Kasumi-1 (cell line): Measurements from ENCODE around the gene PFKP.
"Not testable (repeated sequence)": the region's sequence is repeated elsewhere in the genome, so short reads cannot be mapped to it uniquely, and the experiment has no call there.

Source experiments
- DNase-seq, 2 experiments: peaks; one replicate each; lab custom pipeline; 2025; lab: John Stamatoyannopoulos, UW

The PFKP gene

GRCh38 chr10:3159152-3159551 lies 91.8 kb downstream of the PFKP start:
- no peak for DNase-seq

GRCh38 chr10:3162533-3162932 lies 95.2 kb downstream of the PFKP start:
- DNase-seq: no peak

- no peak for DNase-seq
These were observed 96.5 kb downstream of the PFKP start for GRCh38 chr10:3163879-3164278.

- DNase-seq: no peak
These were observed 97.8 kb downstream of the PFKP start for GRCh38 chr10:3165196-3165595.

GRCh38 chr10:3166496-3167290 lies 99.3 kb downstream of the PFKP start:
- DNase-seq: no peak

GRCh38 chr10:3167611-3168330 lies 100.4 kb downstream of the PFKP start:
- DNase-seq: no peak

GRCh38 chr10:3169271-3169670 lies 101.9 kb downstream of the PFKP start:
- DNase-seq: no peak

GRCh38 chr10:3169673-3170072 lies 102.3 kb downstream of the PFKP start:
- DNase-seq: no peak

GRCh38 chr10:3171488-3171887 lies 104.1 kb downstream of the PFKP start:
- DNase-seq: not testable (repeated sequence)

- peak; percentile 58 to 61 for DNase-seq
These were observed 104.7 kb downstream of the PFKP start for GRCh38 chr10:3172081-3172445.

GRCh38 chr10:3172446-3173170 lies 105.3 kb downstream of the PFKP start, which contains the start of gene PITRM1:
Gene PITRM1 (minus strand): TSS chr10:3172782. CDS start chr10:3172772, 10 bp downstream.
- peak; percentile 100 for DNase-seq

GRCh38 chr10:3173171-3173878 lies 106.0 kb downstream of the PFKP start:
- no peak for DNase-seq

GRCh38 chr10:3178042-3178441 lies 110.7 kb downstream of the PFKP start:
- no peak for DNase-seq

- DNase-seq: no peak
These were observed 111.8 kb downstream of the PFKP start for GRCh38 chr10:3179174-3179573.

GRCh38 chr10:3180355-3181025 lies 113.1 kb downstream of the PFKP start:
- no peak for DNase-seq

GRCh38 chr10:3185386-3185785 lies 118.0 kb downstream of the PFKP start:
- DNase-seq: no peak

GRCh38 chr10:3186368-3186767 lies 119.0 kb downstream of the PFKP start:
- no peak for DNase-seq
